Activated effector memory CD4-positive, alpha-beta T cell treated with Interleukin-2 at 50 U/mL for 16 hours (primary cell): ENCODE data around the gene FSTL1.

Experiments
- DNase-seq: peaks from one replicate; pipeline ENCODE4 v3.0.0-alpha.2; 2020

FSTL1 gene

DNA sequence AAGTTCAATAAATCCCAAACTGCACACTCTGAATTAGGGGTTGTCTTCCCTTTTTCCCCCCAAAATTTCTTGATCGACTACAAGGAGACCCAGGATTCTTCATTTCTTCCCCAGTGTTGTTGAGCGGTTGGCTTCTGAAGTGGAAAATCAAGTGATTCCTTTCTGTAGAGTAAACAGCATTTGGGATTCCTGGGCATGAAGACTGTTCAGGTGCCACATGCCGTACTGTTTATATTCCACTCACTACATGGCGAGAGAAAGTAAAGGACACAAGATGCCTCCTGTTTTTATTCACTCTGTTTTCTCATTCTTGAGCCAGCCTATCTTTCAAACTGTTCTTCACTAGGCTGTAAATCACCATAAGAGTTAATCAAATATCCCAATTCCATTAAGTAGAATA is 12.6 kb downstream of the FSTL1 start:
- DNase-seq = no peak

DNA sequence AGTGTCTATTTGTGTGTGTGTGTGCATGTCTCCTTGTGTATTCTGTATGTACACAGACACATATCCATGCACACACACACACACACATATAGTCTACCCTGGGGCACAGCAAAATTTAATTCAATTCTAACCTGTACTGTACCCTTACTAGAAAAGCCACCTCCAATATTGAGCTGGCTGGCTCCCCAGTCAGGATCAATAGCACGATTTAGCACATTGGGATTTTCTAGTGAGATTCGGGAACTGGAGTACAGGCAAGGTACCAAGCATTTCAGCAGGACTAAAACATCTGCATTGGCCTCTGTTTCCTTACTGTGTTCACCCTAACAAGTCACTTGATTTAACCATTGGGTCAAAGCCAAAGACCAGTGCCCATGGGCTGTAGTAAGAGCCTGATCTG is 13.2 kb downstream of the FSTL1 start:
- DNase-seq = no peak

DNA sequence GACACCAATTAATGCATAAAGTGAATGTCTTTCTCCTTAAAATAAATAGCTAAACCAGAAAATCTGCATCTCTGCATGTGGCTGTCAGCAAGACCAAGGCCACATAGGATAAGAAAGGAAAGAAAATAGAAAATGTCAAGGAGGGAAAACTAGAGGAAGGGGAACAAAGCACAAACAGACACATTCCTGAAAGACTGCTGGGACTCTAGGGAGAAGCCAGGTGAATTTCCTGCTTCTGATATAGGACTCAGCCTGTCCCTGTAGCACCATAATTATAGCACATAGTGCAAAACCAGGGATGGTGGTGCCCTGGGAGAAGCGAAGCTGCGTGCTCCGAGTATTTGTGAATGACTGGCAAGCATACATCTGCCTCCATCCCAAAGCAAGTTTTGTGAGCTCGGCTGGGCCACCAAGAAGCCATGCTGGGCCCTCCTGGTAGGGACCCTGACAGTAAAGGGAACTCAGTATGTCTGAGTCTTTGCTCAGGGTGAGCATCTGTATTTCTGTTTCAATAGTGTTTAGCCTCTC is 14.2 kb downstream of the FSTL1 start:
- no peak for DNase-seq

DNA sequence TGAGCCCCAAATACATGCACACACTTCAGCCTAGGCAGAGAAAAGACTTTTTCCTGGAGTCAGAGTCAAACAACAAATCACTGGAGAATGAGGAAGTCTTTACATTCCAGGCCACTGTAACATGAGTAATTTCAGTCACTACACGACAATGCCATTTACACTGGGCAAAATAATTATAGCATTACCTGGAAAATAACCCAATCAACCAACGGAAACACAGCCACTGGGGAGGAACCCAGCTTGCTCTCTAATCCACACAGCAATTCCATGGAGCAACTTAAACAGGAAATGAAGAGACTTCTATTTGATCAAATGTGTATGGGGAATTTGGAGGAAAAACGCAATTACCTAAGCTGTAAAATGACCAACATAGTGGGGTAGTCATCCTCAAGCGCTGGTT is 15.2 kb downstream of the FSTL1 start:
- DNase-seq = no peak

DNA sequence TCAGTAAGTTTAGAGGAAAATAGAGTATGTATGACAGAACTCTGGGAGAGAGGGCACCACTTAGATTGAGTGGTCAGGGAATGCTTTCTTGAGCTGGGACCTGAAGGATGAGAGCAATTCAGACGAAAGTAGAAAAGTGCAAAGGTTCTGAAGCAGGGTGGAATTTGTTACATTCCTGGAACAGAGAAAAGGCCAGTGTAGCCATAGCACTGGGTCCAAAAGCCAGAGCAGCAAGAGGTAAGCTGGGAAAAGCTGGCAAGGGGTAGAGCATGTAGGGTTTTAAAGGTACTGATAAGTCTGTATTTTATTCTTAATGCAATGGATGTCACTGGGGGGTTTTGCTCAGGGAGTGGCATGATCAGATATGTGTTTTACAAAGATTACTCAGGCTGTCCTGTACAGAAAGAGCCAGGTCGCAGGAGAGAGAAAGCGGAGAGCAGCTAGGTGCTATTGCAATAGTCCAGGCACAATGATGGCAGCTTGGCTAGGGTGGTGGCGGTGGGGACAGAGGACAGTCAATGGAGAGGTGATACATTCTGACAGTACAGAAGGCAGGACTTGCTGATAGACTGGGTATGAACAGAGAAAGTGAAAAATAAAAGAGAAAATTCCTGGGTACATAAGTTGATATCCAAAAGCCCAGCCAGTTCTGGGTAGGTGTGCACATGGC is 17.0 kb downstream of the FSTL1 start:
- no peak for DNase-seq

DNA sequence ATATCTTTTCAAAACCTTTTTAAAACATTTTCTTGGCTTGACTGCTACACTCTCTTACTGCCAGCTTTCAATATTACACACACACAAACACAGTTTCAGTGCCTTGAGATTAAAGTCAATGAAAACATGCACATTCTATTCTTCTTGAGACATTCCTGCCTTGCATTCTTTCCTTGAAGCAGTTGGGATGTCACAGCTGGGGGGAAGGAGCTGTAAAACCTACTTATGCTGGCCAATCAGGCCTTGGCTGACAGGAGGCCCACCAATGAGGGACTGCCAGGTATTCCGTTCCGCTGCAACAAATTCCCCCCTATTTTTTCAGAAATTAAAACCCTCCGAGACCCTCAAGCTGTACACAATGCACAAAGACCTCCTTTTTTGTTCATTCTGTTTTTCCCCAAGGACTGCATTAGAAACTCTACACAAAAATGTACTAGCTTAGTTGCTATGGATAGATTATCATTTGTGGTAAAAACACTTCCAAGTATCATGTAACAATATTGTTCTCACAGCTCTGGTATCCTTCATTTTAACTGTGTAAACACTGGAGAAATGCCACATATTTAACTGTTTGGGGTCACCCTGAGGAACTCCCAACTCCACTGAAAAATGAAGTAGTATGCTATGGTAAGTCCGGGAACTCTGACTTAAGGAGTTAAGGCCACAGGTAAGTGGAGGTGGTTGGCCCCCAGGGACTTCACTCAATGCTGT is 18.5 kb downstream of the FSTL1 start:
- DNase-seq = no peak

DNA sequence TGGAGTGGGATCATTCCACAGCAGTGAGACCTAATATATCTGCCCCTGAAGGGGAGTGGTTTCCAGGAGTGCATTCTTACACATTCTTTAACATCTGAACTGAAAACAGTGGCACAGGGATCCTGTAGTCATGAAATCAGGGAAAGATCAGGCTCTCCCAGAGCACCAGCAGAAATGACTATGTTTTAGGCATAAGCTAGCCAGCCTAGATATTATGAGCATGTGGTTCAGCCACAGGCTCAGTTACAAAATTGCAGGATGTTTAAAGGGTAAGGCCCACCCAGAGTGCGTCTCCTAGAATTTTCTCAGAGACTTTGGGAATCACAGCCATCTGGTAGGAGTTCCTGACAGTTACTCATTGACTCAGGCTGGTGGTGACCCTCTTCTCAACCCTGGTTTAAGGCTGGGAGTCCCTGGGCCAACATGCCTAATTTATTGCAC is 20.9 kb downstream of the FSTL1 start:
- no peak for DNase-seq

DNA sequence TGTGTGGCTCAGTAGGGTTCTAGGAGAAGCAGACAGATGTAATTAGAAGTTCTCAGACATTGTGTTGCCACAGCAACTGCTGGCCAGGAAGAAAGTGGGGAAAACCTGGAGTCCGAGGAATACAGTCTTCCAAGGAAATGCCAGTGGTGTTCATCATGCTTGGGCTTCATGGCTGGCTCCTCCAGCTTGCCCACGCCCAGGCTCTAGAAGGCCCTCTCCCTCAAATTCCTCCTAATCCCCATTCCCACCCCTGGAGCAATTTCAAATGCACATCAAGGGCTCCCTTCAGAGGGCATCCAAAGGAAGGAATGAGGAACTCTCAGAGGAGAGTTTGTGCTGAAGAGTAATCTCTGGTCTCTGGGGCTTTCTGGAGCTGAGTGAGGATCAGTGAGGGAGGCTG is 21.9 kb downstream of the FSTL1 start:
- no peak for DNase-seq

DNA sequence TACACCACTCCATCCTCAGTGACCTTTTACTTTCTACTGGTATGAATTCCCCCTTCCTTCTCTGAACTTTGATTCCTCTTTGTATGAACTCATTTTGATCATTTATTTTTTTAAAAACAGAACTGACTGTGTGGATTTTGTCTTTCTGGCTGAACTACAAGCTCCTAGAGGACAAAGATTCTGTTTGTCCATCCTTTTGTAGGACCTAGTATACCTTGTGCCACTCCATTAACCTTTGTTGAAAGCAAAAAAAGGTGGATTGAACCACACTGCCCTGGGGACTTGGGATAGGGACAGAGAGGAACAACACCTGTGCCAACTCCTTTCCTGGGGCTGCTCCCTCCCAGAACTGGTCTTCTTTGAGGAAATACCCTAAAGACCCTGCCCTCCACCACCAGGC is 23.6 kb downstream of the FSTL1 start:
- no peak for DNase-seq

DNA sequence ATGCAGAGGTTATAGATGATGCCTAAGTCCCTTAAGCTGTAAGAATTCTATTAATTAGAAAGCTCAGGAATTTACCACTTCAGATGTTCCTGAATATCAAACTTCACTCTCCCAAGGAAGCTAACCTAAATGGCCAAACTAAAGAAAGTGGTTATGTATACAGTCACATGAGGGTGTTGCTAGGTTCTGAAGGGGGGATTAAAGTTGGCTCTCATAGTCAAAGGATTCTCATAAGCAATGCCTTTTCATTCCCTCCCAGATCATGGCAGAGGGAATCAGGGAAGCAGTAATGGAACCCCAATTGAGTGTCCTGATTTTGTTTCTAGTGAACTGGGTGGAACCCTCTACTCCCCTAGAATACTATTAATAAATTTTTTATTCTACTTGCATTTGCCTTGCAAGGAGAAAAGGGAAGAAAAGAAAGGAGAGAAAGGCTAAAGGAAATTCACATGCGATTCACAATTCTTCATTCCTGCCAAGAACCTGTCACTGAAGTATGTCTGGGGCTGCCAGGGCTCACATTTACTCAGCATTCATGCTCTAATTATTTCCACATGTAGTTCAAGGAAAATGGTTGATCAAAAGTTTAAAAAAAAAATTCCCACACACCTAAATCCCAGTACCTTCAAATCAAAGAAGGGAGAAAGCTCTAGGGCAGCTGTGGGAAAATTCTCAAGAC is 25.1 kb downstream of the FSTL1 start:
- DNase-seq = no peak

DNA sequence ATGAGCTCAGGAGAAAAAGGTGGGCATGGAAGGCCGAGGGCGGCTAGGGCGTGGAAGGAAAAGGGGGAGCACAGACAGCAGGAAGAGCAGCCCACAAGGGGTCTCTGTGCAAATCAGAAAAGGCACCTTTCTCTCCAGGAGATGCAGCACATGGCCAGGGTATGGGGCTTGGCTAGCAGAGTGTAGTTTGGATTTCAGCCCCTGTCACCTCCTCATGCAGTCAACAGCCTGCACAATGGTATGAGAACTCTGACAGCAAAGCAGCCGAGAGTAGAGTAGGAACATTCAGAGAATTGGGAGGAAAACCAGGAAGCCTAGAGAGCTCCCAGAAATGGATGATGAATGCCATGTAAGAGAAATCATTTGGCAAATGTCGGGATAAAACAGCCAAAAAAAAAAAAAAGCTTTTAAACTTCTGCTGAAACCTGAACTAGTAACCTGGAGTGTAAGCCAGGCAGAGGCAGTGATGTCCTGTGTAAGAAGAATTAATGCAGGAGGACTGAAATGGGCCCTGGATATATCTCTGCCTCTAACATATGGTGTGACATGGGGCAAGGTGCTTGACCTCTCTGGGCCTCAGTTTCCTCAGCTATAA is 25.7 kb downstream of the FSTL1 start:
- DNase-seq = no peak

DNA sequence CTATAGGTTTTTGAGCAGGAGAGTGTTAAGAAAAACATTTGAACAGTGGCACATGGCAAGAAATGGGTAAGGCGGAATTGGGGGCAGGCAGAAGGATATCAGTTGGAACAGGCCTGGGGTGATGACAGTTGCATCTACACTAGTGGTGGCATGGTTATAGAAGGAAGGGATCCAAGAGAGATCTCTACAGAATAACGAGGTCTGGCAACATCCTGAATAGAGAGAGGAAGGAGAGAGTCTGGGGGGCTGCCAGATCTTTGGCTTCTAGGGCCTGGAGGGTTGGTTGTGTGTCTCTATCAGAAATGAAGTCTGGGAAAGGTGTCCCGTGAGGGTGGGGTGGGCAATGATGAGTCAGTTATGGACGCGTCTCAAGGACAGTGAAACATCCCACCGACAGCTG is 26.3 kb downstream of the FSTL1 start:
- no peak for DNase-seq

DNA sequence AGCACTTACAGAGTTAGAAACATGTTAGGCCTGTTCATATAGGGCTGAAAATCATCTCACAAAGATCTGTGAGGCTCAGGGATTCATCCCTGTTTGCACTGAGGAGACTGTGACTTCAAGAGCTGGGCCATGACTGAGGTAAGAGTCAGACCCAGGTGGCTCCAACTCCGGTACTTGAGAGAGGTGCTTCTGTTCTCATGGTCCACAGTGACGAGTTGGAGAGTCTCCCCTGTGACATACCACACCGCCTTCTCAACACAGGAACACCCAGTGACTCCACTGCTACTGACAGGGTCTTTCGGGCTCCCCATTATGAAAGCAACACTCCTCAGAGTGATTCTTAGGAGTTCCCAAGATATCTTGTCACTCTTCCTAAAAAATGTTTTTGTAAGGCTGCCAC is 27.4 kb downstream of the FSTL1 start:
- no peak for DNase-seq

DNA sequence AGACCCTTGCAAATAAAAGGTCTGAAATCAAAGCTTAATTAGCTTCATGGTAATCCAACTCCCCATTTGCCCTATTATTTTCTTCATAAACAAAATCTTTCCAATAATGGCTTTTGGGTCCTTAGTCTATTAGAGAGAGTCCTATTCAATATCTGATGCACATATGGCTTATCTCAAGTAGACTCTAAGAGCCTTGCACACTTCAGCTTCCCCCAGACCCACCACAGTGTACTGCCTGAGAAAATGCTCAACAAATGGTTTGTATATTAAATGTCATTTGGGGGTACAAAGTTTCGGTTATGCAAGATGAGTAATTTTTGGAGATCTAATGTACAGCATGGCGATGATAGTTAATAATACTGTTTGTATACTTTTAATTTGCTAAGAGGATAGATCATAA is 28.9 kb downstream of the FSTL1 start:
- no peak for DNase-seq

DNA sequence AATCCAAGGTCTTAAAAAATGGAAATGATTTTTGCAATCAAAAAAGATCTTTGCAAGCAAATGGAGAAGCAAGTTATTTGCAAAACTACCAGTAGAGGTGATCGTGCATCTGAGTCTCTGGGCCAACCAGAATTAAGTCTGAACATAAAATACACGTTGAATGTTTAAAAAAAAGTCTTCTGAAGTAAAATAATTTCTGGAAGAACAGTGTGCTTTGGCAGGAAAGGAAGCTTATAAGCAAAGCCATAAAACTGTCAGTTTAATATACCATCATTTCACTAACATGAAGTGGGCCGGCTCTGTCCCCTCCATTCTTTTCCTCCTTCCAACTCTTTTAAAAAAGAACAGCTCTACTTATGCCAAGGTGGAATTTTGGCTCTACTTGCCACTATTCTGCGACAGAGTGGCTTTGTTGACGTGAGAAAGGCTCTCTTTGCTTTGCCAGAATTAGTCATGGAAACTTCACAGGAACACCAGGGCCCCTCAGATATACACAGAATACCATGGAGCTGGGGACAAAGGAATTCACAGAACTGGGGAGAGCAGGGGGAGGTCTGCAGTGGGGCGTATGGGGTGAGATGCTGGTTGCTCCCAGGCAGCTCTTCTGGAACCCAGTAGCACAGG is 29.8 kb downstream of the FSTL1 start:
- no peak for DNase-seq

DNA sequence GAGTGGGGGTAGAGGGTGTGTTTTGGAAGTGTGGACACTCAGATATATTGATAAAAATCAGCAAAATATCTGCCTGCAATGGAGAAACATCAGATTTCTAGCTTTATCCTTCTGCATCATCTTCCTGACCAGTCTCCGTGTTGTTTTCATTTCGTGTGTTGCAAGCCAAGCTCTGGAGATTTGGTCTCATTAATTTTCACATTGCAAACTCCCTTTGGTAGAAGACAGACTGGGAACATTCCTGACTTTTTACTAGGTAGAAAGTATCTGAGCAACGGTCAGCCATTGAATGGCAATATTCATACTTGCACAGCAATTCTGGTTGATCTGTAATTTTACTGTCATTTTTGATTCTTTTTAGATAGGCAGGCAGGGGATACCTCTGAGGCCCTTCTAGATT is 30.4 kb downstream of the FSTL1 start:
- no peak for DNase-seq

DNA sequence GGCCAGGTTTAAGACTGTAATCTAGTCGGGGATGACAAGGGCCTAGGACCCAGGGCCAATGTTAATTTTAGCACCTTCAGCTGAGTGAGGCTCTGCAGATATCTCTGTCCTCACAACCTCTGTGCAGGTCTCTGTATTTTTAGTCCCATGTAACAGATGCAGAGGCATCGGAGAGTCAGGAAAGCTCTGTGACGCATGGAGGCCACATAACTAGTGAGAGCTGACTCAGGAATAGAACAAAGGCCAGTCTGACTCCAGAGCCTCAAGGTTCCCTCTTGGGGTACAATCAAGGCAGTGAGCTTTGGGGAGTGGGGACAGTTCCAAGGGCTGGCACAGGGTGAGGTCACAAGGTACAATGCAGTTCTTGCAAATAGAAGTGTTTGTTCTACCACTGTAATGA is 31.0 kb downstream of the FSTL1 start:
- no peak for DNase-seq

DNA sequence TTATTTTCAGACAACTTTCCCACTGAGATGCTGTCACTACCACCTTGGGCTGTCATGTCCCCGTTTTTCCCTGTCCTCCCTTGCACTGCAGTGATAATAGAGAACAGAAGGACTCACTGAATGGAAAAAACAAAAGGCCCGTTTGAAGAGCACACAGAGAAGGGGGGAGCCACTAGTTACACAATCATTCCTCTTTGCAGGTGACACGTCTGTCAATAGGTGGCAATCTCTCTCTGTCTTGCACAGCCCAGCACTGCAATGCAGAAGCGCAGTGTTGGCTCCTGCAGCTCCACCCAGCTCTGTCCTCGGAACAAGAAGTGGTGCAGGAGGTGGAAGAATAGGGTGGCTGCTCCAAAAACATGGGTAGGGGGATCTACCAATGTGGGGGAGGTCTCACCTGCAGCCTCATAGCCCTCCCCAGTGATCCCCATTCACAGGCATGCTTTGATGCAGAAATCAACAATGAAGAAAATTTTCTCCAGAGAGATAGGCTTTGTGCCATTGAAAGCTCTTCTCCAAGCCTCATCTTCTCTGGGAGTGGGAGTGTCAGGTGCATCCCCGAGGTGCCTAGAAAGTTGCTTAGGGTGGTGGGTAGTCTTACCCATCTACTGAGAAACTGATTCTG is 31.8 kb downstream of the FSTL1 start:
- DNase-seq = no peak

DNA sequence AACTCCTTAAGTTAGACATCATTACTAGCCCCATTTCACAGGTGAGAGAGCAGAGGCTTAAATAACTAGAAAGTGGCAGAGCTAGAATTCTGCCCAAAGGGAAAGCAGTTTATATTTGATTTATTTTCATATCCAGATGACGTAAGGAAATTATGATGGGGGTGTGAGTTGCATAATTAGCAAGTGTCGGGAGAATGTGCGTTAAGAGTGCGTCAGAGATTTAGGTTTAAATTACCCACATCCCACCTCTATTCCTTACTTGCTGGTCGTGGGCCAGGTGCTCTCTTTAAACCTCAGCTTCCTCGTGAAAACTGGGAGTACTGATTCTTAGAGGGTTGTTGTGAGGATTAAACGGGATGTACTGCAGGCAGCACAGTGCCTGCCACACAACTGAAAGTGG is 32.3 kb downstream of the FSTL1 start:
- no peak for DNase-seq

DNA sequence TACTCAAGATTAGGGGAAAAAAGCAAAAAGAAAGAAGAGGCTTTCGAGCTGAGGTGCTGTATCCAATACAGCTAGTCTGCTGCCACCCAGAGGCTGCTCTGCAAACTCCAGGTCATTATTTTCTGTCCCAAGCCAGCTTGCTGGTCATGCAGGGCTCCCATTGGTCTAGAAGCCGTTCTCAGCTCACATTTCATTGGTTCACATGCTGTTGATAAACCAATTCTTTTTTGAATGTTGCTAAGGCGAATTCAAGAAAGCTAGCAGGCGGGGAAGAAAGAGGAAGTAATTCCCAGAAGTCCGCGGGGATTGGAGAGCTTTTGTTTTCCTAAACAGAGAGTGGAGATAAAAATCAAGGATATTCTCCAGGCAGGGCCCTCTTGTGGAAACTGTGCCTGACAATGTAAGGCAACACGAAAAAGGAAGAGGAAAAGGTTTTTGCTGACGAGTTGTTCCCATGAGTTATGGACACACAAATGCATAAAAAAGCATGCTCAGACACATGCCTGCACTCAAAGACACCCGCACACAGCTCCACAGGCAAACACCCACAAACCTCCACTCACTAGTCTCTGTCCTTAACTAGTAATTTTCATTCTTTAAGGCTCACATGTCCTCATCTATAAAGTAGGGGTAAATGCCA is 33.4 kb downstream of the FSTL1 start:
- DNase-seq = peak; percentile 76

DNA sequence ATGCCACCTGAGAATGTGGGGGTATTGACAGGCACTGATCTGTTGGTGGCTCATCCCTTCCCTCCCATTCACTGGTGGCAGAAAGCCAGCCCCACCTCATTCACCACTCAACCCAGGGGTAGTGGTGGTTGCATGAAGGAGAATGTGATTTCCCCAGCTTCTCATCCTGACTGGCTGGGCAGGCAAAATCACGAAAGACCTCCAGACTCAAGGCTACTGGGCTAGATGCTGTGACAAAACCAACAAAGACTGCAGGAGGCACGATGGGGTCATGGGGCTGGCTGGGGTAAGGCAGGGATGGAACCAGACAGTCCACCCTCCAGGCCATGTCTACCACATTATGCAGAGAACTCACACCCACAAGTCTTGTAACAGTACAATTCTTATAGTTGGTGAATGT is 33.9 kb downstream of the FSTL1 start:
- no peak for DNase-seq

DNA sequence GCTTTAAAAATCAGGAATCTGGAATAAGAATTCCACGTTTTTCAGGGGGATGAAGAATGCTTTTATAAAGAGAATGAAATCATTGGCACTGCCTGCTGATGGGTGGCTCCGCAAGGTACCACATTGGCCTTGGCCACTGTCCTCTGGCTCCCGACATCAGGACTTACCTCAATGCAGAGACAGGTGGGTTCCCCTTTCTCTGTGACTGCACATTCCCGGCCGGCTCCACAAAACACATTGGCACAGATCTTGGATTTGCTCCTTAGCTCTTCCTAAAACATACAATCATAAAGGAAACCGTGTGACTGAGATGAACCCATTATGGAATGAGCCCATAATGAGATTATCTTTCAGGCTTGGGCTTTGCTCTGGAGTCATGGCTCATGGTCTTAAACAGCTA is 35.0 kb downstream of the FSTL1 start:
- DNase-seq = no peak
